HepG2 (cell line): Measurements from ENCODE around the gene ATP2C2. TPM values are rescaled to one million over a fixed set of nuclear protein-coding genes. Genes with fewer than 3 reads are reported as not detected.
A peak's percentile ranks its signal among the peaks of the same experiment; 100 is the strongest.

Source experiments
- CAMTA2 ChIP-seq: sonication (generic); formaldehyde crosslinking; IDR thresholded peaks from 2 replicates; pipeline ENCODE4 v1.4.0; 2020; ENCODE audit warnings: mild to moderate bottlenecking, missing genetic modification reagents, borderline replicate concordance
- ELF4 ChIP-seq: sonication (generic); formaldehyde crosslinking; IDR thresholded peaks from 2 replicates; pipeline ENCODE4 v1.5.0; 2020; ENCODE audit warnings: missing genetic modification reagents, mild to moderate bottlenecking, moderate library complexity, borderline replicate concordance
- GABPB1 ChIP-seq: IDR thresholded peaks from 2 replicates; pipeline ENCODE4 v1.6.1; 2016; ENCODE audit warnings: mild to moderate bottlenecking, missing genetic modification reagents, moderate library complexity, missing compliant biosample characterization
- GATA4 ChIP-seq: sonication (generic); IDR thresholded peaks from 2 replicates; pipeline ENCODE4 v1.6.1; 2016; ENCODE audit warnings: antibody characterized with exemption, low read depth, borderline replicate concordance
- HBP1 ChIP-seq: IDR thresholded peaks from 2 replicates; pipeline ENCODE4 v1.6.1; 2016; ENCODE audit warnings: low read depth, control low read depth
- HNRNPUL1 ChIP-seq: fragments of 200-400 bp; formaldehyde crosslinking; IDR thresholded peaks from 2 replicates; pipeline ENCODE4 v1.6.1; 2017; ENCODE audit warnings: low read depth, mild to moderate bottlenecking, low read length, moderate library complexity
- IKZF1 ChIP-seq: fragments of 450-650 bp; IDR thresholded peaks from 2 replicates; pipeline ENCODE4 v1.7.1; 2016
- IRF2 ChIP-seq: IDR thresholded peaks from 2 replicates; pipeline ENCODE4 v1.6.1; 2018; ENCODE audit warnings: missing genetic modification reagents, missing compliant biosample characterization
- KAT2B ChIP-seq: fragments of 150-350 bp; IDR thresholded peaks from 2 replicates; pipeline ENCODE4 v1.6.1; 2014; ENCODE audit warnings: low read depth, low read length, borderline replicate concordance
- PAWR ChIP-seq: sonication (generic); formaldehyde crosslinking; IDR thresholded peaks from 2 replicates; pipeline ENCODE4 v1.4.0; 2020; ENCODE audit warnings: missing genetic modification reagents, mild to moderate bottlenecking, borderline replicate concordance
- POLR2G ChIP-seq: fragments of 200-400 bp; formaldehyde crosslinking; IDR thresholded peaks from 2 replicates; pipeline ENCODE4 v1.6.1; 2018; ENCODE audit warnings: mild to moderate bottlenecking, low read depth, low read length, moderate library complexity
- SOX5 ChIP-seq: IDR thresholded peaks from 2 replicates; pipeline ENCODE4 v1.6.1; 2016; ENCODE audit warnings: borderline replicate concordance
- YY1 ChIP-seq: IDR thresholded peaks from 2 replicates; pipeline ENCODE4 v1.6.1; 2011; ENCODE audit warnings: low read length, low read depth, moderate library complexity, mild to moderate bottlenecking; ENCODE audit not compliant: insufficient read depth, insufficient replicate concordance
- ZFAT ChIP-seq: sonication (generic); formaldehyde crosslinking; conservative IDR thresholded peaks from 2 replicates; pipeline ENCODE4 v1.8.1; 2023; ENCODE audit warnings: missing genetic modification reagents, inconsistent platforms
- ZFP62 ChIP-seq: sonication (generic); formaldehyde crosslinking; IDR thresholded peaks from 2 replicates; pipeline ENCODE4 v1.4.0; 2020; ENCODE audit warnings: missing genetic modification reagents
- ZIK1 ChIP-seq: sonication (generic); formaldehyde crosslinking; IDR thresholded peaks from 2 replicates; pipeline ENCODE4 v1.5.0; 2020; ENCODE audit warnings: mild to moderate bottlenecking, low read depth, missing genetic modification reagents, borderline replicate concordance
- ZNF12 ChIP-seq: sonication (generic); formaldehyde crosslinking; IDR thresholded peaks from 2 replicates; pipeline ENCODE4 v1.5.0; 2020; ENCODE audit warnings: missing genetic modification reagents
- ZNF138 ChIP-seq: sonication (generic); formaldehyde crosslinking; IDR thresholded peaks from 2 replicates; pipeline ENCODE4 v1.5.0; 2020; ENCODE audit warnings: mild to moderate bottlenecking, low read depth, missing genetic modification reagents
- ZNF260 ChIP-seq: sonication (generic); formaldehyde crosslinking; IDR thresholded peaks from 2 replicates; pipeline ENCODE4 v1.4.0; 2020; ENCODE audit warnings: missing genetic modification reagents, low read depth, mild to moderate bottlenecking, borderline replicate concordance
- ZNF292 ChIP-seq: sonication (generic); formaldehyde crosslinking; IDR thresholded peaks from 2 replicates; pipeline ENCODE4 v1.8.1; 2022; ENCODE audit warnings: mild to moderate bottlenecking, low read depth, missing genetic modification reagents, borderline replicate concordance
- ZNF562 ChIP-seq: sonication (generic); formaldehyde crosslinking; IDR thresholded peaks from 2 replicates; pipeline ENCODE4 v1.8.0; 2022; ENCODE audit warnings: missing genetic modification reagents, borderline replicate concordance
- ZNF598 ChIP-seq: sonication (generic); formaldehyde crosslinking; IDR thresholded peaks from 2 replicates; pipeline ENCODE4 v1.5.1; 2020; ENCODE audit warnings: mild to moderate bottlenecking, missing genetic modification reagents, borderline replicate concordance
- ZNF678 ChIP-seq: sonication (generic); formaldehyde crosslinking; IDR thresholded peaks from 2 replicates; pipeline ENCODE4 v1.4.0; 2020; ENCODE audit warnings: mild to moderate bottlenecking, missing genetic modification reagents
- ZNF790 ChIP-seq: sonication (generic); formaldehyde crosslinking; IDR thresholded peaks from 2 replicates; pipeline ENCODE4 v1.8.0; 2022; ENCODE audit warnings: missing genetic modification reagents, mild to moderate bottlenecking, borderline replicate concordance
- polyA plus RNA-seq, 8 experiments: library from polyadenylated mRNA; depleted of rRNA in 3 of 8; stranded (reverse) in 7 of 8; unstranded in 1 of 8; fragments of >200 nt; fragmentation: Illumina TruSeq in 4 of 8; extraction: Trizol in 4 of 8; gene quantifications; 2 replicates each; pipeline versions ENCODE4 v1.2.1 to v1.2.3, GENCODE V29; 2011 to 2016; ENCODE audit warnings: low read depth in 4 of 8, missing spikeins in 1 of 8, mixed read lengths in 1 of 8; ENCODE audit not compliant: insufficient read depth in 1 of 8
- total RNA-seq, 5 experiments: library from RNA; depleted of rRNA; stranded (reverse); fragments of >200 nt; fragmentation: Illumina TruSeq; extraction: Trizol; gene quantifications; 2 replicates each; pipeline ENCODE4 v1.2.3, GENCODE V29; 2016; ENCODE audit warnings: low read depth in 1 of 5
- TF ChIP-seq, protein P1 (sequence below): sonication (generic); formaldehyde crosslinking; IDR thresholded peaks from 2 replicates; pipeline ENCODE4 v1.5.0; 2020; ENCODE audit warnings: mild to moderate bottlenecking, missing genetic modification reagents, moderate library complexity
- TF ChIP-seq, protein P2 (sequence below): fragments of 450-650 bp; IDR thresholded peaks from 2 replicates; pipeline ENCODE4 v1.6.1; 2017

Gene ATP2C2
- total and polyA plus RNA-seq, 2 of the 13 experiments (the other 11 are each of a cell fraction or from before 2014, with no cell fraction given): 0.07 TPM; not detected in 1

GRCh38 chr16:84504420-84505248 is 136.3 kb downstream of the ATP2C2 start, which contains the start of gene MEAK7 (continued):
- TF ChIP-seq, protein P1, sequence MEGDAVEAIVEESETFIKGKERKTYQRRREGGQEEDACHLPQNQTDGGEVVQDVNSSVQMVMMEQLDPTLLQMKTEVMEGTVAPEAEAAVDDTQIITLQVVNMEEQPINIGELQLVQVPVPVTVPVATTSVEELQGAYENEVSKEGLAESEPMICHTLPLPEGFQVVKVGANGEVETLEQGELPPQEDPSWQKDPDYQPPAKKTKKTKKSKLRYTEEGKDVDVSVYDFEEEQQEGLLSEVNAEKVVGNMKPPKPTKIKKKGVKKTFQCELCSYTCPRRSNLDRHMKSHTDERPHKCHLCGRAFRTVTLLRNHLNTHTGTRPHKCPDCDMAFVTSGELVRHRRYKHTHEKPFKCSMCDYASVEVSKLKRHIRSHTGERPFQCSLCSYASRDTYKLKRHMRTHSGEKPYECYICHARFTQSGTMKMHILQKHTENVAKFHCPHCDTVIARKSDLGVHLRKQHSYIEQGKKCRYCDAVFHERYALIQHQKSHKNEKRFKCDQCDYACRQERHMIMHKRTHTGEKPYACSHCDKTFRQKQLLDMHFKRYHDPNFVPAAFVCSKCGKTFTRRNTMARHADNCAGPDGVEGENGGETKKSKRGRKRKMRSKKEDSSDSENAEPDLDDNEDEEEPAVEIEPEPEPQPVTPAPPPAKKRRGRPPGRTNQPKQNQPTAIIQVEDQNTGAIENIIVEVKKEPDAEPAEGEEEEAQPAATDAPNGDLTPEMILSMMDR (CRISPR knock-in tag): peak; percentile 59
- no peak for TF ChIP-seq HNRNPUL1
- TF ChIP-seq, protein P2, sequence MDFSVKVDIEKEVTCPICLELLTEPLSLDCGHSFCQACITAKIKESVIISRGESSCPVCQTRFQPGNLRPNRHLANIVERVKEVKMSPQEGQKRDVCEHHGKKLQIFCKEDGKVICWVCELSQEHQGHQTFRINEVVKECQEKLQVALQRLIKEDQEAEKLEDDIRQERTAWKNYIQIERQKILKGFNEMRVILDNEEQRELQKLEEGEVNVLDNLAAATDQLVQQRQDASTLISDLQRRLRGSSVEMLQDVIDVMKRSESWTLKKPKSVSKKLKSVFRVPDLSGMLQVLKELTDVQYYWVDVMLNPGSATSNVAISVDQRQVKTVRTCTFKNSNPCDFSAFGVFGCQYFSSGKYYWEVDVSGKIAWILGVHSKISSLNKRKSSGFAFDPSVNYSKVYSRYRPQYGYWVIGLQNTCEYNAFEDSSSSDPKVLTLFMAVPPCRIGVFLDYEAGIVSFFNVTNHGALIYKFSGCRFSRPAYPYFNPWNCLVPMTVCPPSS: no peak
- no peak for TF ChIP-seq SOX5 (CRISPR knock-in tag)
- no peak for TF ChIP-seq ZNF260
- TF ChIP-seq ZIK1 (CRISPR knock-in tag): 0 out of 2 replicates have a peak, but pooled peaks have one; percentile 36
- no peak; the same call in 1 of the 2 replicates for TF ChIP-seq ZNF678 (CRISPR knock-in tag)
- TF ChIP-seq ZFAT (CRISPR knock-in tag): no peak
- TF ChIP-seq ELF4 (CRISPR knock-in tag): no peak
- no peak for TF ChIP-seq ZNF562 (CRISPR knock-in tag)
- no peak for TF ChIP-seq IKZF1
- TF ChIP-seq IRF2: no peak
- no peak for TF ChIP-seq ZNF12 (CRISPR knock-in tag)
- peak; percentile 80; the same call in 1 of the 2 replicates for TF ChIP-seq GABPB1
- no peak for TF ChIP-seq PAWR (CRISPR knock-in tag)
- no peak; the same call in 1 of the 2 replicates for TF ChIP-seq ZNF598 (CRISPR knock-in tag)
- TF ChIP-seq ZNF138 (CRISPR knock-in tag): no peak
- no peak for TF ChIP-seq KAT2B
- TF ChIP-seq YY1: peak; percentile 57
- TF ChIP-seq CAMTA2: no peak
- TF ChIP-seq ZFP62 (CRISPR knock-in tag): no peak
- TF ChIP-seq GATA4: 0 out of 2 replicates have a peak, but pooled peaks have one; percentile 55
- TF ChIP-seq ZNF790 (CRISPR knock-in tag): peak; percentile 68; the same call in 1 of the 2 replicates
- TF ChIP-seq HBP1 (CRISPR knock-in tag): no peak
- TF ChIP-seq ZNF292 (CRISPR knock-in tag): peak; percentile 62; the same call in 1 of the 2 replicates
- peak; percentile 83 for TF ChIP-seq POLR2G
